Adrenal gland (tissue), 5 donors: ENCODE results near the gene PLPP4.

Experiments
- POLR2A ChIP-seq, 2 donors: fragments of 450-650 bp; IDR thresholded peaks; one replicate each; pipeline ENCODE4 v1.6.1; 2017; ENCODE audit warnings: antibody characterized with exemption in 2 of 2, mild to moderate bottlenecking in 2 of 2, moderate library complexity in 1 of 2
- TF ChIP-seq, protein P1 (sequence below), 6 experiments: fragments of 450-650 bp in 4 of 6; fragments of 200-600 bp in 2 of 6; sonication (generic) in 1 of 6; IDR thresholded peaks; 1 replicate in 5 of 6; 2 replicates in 1 of 6; pipeline versions ENCODE4 v1.5.1 to v1.8.0; 2016 to 2021; ENCODE audit warnings: antibody characterized with exemption in 6 of 6, mild to moderate bottlenecking in 2 of 6, moderate library complexity in 1 of 6
- donor health status: DM: no; HTN: no; CAD: no.

DNA sequence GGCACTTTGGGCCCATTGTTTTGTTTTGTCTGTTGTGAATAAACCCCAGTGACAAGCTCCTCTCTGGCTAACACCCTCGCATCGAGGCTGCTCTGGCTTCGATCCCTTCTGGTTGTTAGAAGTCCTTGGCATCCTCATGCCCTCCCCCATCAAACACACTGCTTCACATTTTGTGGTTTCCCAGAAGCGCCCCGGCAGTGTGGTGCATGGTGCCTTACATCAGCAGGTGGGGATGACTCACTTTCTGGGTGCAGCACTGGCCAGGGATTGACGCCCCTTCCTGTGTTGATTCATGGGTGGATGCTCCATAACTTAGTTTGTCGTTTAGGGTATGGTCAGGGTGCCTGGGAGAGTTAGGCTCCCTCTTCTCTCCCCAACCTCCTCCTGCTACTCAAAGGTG, 51.4 kb downstream of the PLPP4 start:
- TF ChIP-seq, protein P1, sequence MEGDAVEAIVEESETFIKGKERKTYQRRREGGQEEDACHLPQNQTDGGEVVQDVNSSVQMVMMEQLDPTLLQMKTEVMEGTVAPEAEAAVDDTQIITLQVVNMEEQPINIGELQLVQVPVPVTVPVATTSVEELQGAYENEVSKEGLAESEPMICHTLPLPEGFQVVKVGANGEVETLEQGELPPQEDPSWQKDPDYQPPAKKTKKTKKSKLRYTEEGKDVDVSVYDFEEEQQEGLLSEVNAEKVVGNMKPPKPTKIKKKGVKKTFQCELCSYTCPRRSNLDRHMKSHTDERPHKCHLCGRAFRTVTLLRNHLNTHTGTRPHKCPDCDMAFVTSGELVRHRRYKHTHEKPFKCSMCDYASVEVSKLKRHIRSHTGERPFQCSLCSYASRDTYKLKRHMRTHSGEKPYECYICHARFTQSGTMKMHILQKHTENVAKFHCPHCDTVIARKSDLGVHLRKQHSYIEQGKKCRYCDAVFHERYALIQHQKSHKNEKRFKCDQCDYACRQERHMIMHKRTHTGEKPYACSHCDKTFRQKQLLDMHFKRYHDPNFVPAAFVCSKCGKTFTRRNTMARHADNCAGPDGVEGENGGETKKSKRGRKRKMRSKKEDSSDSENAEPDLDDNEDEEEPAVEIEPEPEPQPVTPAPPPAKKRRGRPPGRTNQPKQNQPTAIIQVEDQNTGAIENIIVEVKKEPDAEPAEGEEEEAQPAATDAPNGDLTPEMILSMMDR (IDR thresholded peaks at IDR 0.05): no peak
- no peak for TF ChIP-seq POLR2A (IDR thresholded peaks at IDR 0.05)
